Measurements from ENCODE around the gene PHF21B.

The PHF21B gene

DNA sequence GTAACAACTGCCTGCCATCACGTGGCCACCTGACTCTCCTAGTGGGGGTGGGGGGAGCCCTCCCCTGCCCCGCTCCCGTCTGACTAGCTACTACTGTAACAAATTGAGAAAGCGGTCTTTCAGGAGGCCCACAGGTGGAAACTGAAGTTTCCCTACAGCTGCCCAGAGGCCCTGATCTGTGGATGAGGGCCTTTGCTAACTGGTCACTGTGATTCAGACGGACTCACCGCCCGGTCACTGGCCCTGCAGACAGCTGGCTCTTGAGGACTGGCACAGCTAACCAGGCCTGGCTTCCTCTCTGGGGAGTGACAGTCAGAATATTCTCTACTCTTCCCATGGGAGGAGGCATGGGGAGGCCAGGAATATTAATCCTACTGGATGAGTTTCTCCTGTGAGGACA is 140.6 kb downstream of the PHF21B start:
- Histone ChIP-seq H3K27ac (no peak overlapping the region), H3K4me3 (no peak overlapping the region), H3K36me3 (no peaks in the 10 kb centered on the region), H3K9me3 (peaks cover 0 to 12% (median 0%) of the 10 kb centered on the region in 3 donors), H3K4me1 (no peaks in the 10 kb centered on the region), H3K27me3 (no peaks in the 10 kb centered on the region)
- TF ChIP-seq, protein P1, sequence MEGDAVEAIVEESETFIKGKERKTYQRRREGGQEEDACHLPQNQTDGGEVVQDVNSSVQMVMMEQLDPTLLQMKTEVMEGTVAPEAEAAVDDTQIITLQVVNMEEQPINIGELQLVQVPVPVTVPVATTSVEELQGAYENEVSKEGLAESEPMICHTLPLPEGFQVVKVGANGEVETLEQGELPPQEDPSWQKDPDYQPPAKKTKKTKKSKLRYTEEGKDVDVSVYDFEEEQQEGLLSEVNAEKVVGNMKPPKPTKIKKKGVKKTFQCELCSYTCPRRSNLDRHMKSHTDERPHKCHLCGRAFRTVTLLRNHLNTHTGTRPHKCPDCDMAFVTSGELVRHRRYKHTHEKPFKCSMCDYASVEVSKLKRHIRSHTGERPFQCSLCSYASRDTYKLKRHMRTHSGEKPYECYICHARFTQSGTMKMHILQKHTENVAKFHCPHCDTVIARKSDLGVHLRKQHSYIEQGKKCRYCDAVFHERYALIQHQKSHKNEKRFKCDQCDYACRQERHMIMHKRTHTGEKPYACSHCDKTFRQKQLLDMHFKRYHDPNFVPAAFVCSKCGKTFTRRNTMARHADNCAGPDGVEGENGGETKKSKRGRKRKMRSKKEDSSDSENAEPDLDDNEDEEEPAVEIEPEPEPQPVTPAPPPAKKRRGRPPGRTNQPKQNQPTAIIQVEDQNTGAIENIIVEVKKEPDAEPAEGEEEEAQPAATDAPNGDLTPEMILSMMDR (IDR thresholded peaks at IDR 0.05), result no peak
- intact Hi-C loops (cut with DNase I; ENCODE audit: low total_unique reads), result no loop called here
- DNase-seq, result no peak

DNA sequence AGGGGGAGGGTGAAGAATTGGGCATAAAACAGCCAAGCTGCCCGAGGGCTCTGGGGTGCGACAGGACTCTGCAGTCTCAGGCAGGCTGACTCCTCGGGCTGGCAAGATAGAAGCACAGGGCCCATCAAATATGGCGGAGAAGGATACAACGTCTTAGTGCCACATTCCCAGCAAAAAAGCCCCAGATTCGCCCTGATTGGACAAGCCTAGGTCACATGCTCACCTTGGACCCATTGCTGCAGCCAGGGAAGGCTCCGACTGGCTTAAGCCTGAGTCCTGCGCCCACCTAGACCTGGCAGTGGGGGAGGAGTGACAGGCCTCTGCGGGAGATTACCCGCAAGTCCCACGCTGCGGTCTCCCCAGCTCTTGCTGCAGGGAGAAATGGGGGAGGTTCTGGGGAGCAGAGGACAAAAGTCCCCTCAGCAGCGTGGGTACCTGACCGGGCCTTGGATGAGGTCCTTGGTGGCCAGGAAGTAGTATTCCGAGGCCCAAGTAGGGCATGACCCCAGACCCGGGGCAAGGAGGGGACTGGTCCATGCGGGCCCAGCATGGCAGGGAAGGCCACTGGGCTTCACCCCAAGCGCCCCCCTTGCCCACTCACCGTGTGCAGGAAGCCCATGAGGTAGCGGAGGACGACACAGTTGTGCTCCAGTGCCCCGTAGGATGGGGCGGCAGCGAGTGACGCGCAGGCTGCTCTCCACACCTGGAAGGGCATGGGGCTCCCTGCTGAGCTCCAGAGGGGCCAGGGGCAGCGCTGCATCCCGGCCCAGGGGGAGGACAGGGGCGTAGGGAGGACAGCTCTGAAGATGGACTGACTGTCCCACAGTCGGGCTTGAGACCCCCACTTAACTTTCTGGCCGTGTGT is 144.4 kb downstream of the PHF21B start:
- H3K27ac ChIP-seq, result no peak overlapping the region
- H3K4me3 ChIP-seq, result no peak overlapping the region
- TF ChIP-seq, protein P1 (IDR thresholded peaks at IDR 0.05), result no peak
- no peak for DNase-seq
- intact Hi-C loops (cut with DNase I; ENCODE audit: low total_unique reads), result no loop called here
- no peaks in the 10 kb centered on the region for H3K36me3 ChIP-seq
- H3K27me3 ChIP-seq, result no peaks in the 10 kb centered on the region
- H3K4me1 ChIP-seq, result no peaks in the 10 kb centered on the region
- H3K9me3 ChIP-seq, result no peaks in the 10 kb centered on the region

DNA sequence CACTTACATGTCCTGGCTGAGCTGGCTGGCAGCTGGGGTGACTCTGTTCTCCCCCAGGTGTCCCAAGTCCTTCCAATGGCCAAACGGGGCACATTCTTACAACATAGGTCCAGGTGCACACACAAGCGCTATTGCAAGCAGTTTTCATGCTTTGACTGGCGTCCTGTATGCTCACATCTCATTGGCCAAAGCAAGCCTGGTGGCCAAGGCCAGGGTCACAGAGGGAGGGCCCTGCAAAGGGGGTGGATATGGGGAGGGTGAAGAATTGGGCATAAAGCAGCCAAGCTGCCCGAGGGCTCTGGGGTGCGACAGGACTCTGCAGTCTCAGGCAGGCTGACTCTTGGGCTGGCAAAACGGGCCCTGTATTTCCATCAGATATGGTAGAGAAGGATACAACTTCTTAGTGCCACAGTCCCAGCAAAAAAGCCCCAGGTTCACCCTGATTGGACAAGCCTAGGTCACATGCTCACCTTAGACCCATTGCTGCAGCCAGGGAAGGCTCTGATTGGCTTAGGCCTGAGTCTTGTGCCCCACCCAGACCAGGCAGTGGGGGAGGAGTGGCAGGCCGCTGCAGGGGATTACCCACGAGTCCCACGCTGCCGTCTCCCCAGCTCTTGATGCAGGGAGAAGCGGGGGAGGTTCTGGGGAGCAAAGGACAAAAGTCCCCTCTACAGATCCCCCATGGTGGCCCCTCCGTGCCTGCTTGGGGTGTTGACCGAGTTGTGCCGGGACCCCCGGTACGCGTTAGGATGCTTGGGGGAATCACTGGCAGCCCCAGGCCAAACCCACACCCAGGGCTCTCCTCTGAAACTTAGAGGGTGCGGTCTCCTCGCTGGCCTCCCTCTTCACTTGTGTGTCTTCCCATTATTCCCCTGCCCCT is 146.6 kb downstream of the PHF21B start:
- Histone ChIP-seq H3K27me3 (peaks cover 0 to 2% of the 10 kb centered on the region in 2 donors), H3K36me3 (no peaks in the 10 kb centered on the region), H3K4me3 (no peak overlapping the region), H3K9me3 (no peaks in the 10 kb centered on the region), H3K27ac (no peak overlapping the region), H3K4me1 (no peaks in the 10 kb centered on the region)
- TF ChIP-seq, protein P1 (IDR thresholded peaks at IDR 0.05), result no peak
- intact Hi-C loops (cut with DNase I; ENCODE audit: low total_unique reads), result no loop called here
- DNase-seq, result no peak

DNA sequence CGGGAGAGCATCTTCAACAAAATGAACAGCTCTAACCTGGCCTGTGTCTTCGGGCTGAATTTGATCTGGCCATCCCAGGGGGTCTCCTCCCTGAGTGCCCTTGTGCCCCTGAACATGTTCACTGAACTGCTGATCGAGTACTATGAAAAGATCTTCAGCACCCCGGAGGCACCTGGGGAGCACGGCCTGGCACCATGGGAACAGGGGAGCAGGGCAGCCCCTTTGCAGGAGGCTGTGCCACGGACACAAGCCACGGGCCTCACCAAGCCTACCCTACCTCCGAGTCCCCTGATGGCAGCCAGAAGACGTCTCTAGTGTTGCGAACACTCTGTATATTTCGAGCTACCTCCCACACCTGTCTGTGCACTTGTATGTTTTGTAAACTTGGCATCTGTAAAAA is 147.5 kb downstream of the PHF21B start:
- Histone ChIP-seq H3K27ac (no peak overlapping the region), H3K4me1 (no peaks in the 10 kb centered on the region), H3K9me3 (no peaks in the 10 kb centered on the region), H3K4me3 (no peak overlapping the region), H3K36me3 (no peaks in the 10 kb centered on the region), H3K27me3 (peaks cover 0 to 2% of the 10 kb centered on the region in 2 donors)
- DNase-seq, result no peak
- TF ChIP-seq, protein P1 (IDR thresholded peaks at IDR 0.05), result no peak
- intact Hi-C loops (cut with DNase I; ENCODE audit: low total_unique reads), result no loop called here

DNA sequence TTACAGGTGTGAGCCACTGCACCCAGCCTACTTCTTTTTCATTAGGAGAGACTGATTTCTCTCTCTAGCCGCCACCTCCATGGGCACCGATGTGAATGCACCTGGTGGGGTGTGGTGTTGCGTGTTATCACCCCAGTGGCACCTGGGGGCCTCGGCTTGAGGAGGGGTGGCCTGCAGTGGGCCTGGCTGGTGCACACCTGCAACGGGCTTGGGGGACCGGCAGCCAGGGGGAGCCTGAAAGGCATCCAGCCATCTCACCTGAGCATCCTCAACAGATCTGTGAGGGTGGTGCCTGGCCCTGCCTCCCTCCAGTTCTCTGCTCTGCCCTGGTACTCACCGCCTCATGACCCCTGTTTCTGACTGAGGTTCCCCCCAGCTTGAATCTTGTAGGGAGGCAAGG is 148.6 kb downstream of the PHF21B start:
- TF ChIP-seq, protein P1 (IDR thresholded peaks at IDR 0.05), result no peak
- H3K4me3 ChIP-seq, result no peak overlapping the region
- no peaks in the 10 kb centered on the region for H3K9me3 ChIP-seq
- H3K27ac ChIP-seq, result no peak overlapping the region
- intact Hi-C loops (cut with DNase I; ENCODE audit: low total_unique reads), result no loop called here
- H3K4me1 ChIP-seq, result no peaks in the 10 kb centered on the region
- H3K36me3 ChIP-seq, result no peaks in the 10 kb centered on the region
- H3K27me3 ChIP-seq, result peaks cover 0 to 2% of the 10 kb centered on the region in 2 donors
- DNase-seq, result no peak

Measured in tibial artery (tissue), 4 donors.